NB4 (cell line): ENCODE data around the gene B4GALT5.

Experiments used
- DNase-seq: peaks from one replicate; pipeline ENCODE4 v3.0.0; 2010; ENCODE audit warnings: low read depth
- H3K4me3 ChIP-seq: one replicate; pipeline ENCODE4 v1.5.1; 2011; ENCODE audit warnings: mild to moderate bottlenecking, low read depth, low read length, moderate library complexity
- CTCF ChIP-seq: IDR thresholded peaks from one replicate; pipeline ENCODE4 v1.5.1; 2012; ENCODE audit warnings: low read depth, low read length
- MAX ChIP-seq: IDR thresholded peaks from 2 replicates; pipeline ENCODE4 v1.6.1; 2011; ENCODE audit warnings: low read depth, low read length
- MYC ChIP-seq: IDR thresholded peaks from 2 replicates; pipeline ENCODE4 v1.6.1; 2011; ENCODE audit warnings: low read depth, low read length
- POLR2A ChIP-seq: IDR thresholded peaks from 2 replicates; pipeline ENCODE4 v1.6.1; 2011; ENCODE audit warnings: mild to moderate bottlenecking; ENCODE audit not compliant: insufficient read length; ENCODE audit errors: extremely low read depth

Gene B4GALT5

GRCh38 chr20:49660912-49661311 lies 52.8 kb downstream of the B4GALT5 start:
- DNase-seq = no peak
- TF ChIP-seq MYC (no peak), POLR2A (no peak), MAX (no peak), CTCF (no peak)
- no peak overlapping the region for H3K4me3 ChIP-seq

DNA sequence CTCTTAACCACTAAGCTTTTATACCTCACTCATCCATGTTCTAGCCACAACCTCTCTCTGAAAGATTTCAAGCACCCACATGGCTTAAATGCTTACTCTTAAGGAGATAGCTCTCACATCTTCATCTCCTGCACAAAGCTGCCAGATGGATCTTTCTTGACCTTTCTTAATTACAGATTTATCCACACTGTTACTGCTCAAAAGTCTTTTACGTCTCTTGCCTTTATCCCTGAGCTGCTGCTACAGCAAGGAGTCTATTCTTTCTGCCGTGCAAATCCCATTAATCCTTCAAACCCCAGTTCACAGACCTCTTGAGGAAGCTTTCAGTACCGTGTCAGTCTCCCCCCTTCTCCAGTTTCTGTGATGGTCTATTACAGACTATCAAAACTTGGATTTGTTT lies 54.6 kb downstream of the B4GALT5 start:
- no peak overlapping the region for H3K4me3 ChIP-seq
- TF ChIP-seq MAX (no peak), POLR2A (no peak)
- no peak for DNase-seq

GRCh38 chr20:49658508-49658907 lies 55.2 kb downstream of the B4GALT5 start:
- H3K4me3 ChIP-seq = no peak overlapping the region
- no peak for DNase-seq
- TF ChIP-seq MYC = no peak
- TF ChIP-seq MAX = no peak
- TF ChIP-seq POLR2A = no peak
- no peak for TF ChIP-seq CTCF

DNA sequence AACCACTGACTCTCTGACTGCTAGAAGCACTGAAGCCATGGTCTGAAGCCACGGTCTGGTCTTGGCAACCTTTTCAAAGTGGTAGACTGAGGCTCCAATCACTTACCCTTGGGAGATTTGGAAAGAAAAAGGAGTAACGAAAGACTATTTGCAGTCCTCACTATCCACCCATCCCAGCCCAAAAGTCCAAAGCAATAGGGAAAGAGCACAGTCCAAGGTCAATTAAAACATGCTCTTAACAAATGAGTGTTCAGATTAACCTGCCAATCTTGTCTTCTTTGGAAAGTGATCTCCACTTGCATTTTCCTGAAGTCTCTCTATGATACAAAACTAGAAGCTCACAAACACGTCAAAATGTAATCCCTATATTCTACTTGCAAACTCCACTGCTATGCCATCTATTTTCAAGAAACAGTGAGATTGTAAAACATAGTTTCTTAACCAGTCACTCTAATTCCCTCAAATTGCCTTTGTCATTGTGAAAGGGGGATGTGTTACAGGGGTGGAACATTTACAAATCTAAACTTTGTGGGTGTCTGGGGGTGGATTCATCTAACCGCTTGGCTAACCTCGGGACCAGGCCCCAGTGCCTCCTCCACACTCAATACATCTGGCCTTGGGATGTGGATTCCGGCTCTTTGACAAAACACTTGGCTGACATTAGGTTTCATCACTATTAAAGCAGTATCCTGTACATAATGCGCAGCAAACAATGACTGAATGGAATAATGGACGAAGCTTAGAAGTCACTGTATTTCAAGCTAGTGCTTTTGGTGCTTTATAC lies 56.4 kb downstream of the B4GALT5 start:
- DNase-seq = peak; percentile 35
- TF ChIP-seq CTCF = no peak
- TF ChIP-seq MAX = no peak
- TF ChIP-seq POLR2A = no peak
- no peak for TF ChIP-seq MYC
- H3K4me3 ChIP-seq = no peak overlapping the region

DNA sequence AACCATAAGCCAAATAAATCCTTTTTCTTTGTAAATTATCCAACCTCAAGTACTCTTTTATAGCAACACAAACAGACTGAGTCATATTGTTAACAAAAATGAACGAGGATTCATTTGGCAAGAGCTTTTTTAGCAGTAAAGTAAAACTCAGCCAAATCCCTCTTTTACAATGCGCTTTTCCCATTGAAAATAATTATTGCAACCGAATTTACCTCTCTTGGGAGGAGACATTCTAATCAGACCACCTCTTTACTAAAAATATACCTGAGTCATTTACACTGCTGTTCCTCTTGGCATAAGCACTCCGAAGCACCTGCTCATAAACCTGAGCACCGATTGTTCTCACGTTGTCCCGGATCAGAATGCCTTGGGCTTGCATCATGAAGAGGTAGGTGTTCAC lies 57.4 kb downstream of the B4GALT5 start:
- no peak overlapping the region for H3K4me3 ChIP-seq
- no peak for DNase-seq
- TF ChIP-seq POLR2A = no peak

DNA sequence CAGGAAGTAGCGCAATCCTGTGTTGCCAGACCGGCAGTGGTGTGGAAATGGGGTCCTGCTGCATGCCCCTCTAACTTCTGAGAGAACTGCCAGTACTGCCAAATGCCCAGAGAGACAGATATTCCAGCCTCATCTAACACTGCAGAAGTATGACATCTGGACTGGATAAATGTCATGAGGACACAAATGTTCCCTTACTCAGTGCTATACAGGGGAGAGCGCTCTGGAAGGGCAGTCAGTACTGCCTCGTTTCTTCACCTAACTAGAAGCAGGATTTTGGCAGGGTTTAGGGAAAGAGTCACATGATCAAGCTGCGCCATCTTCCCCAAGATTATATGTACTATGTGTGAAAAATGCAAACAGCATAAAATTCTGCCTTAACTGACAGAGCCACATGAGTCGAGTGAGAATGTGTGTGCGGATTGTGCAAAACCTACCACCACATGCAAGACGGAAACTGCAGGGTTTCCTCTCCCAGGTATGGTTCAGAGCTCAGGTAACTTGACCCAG lies 59.7 kb downstream of the B4GALT5 start:
- no peak overlapping the region for H3K4me3 ChIP-seq
- DNase-seq = no peak
- no peak for TF ChIP-seq MAX
- TF ChIP-seq POLR2A = no peak

- TF ChIP-seq CTCF (no peak), MYC (no peak), MAX (no peak), POLR2A (no peak)
Observed at GRCh38 chr20:49649672-49650071, 64.0 kb downstream of the B4GALT5 start.

More at GRCh38 chr20:49649672-49650071, 64.0 kb downstream of the B4GALT5 start:
- no peak overlapping the region for H3K4me3 ChIP-seq
- no peak for DNase-seq
